NCI-H460 (cell line): Measurements from ENCODE around the gene MS4A4A. TPM values are rescaled to one million over a fixed set of nuclear protein-coding genes. Genes with fewer than 3 reads are reported as not detected.
"Not testable (repeated sequence)": the region's sequence is repeated elsewhere in the genome, so short reads cannot be mapped to it uniquely, and the experiment has no call there.

ENCODE experiments used
- DNase-seq: peaks from one replicate; pipeline ENCODE4 v3.0.0-alpha.2; 2016; ENCODE audit warnings: low read depth; ENCODE audit errors: extremely low read depth
- polyA plus RNA-seq: library from polyadenylated mRNA; depleted of rRNA; stranded (reverse); fragments of >200 nt; gene quantifications from 2 replicates; pipeline ENCODE4 v1.2.3, GENCODE V29; 2014; cell fraction: nucleus; rRNA removed
- total RNA-seq: library from RNA; depleted of rRNA; stranded (reverse); fragments of >200 nt; shearing (Covaris generic); gene quantifications from 2 replicates; pipeline ENCODE4 v1.2.3, GENCODE V29; 2014; rRNA removed

Gene MS4A4A
- not detected in 2 replicates for total RNA-seq
- not detected in 2 replicates for polyA plus RNA-seq

DNA sequence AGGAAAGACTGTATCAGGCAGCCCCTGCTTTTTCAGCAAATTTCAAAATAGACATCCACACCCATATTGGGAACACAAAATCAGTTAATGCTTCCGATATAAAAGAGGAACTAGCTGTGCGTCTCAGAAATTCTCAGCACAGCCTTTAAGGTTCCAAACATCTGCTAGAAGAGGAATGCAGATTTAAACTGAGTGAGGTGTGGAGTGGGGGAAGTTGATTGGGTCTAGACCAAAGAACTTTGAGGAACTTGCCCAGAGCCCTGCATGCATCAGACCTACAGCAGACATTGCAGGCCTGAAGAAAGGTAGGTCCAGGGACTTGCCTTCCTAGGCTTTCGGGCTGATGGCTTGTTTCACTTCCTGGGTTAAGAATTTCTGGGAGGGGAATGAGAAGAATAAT, at the start of gene MS4A4A:
TSS of gene MS4A4A (plus strand) at position 255 of the 400 bp plus-strand sequence. CDS start at position 265, 10 bp downstream.
- no peak for DNase-seq

DNA sequence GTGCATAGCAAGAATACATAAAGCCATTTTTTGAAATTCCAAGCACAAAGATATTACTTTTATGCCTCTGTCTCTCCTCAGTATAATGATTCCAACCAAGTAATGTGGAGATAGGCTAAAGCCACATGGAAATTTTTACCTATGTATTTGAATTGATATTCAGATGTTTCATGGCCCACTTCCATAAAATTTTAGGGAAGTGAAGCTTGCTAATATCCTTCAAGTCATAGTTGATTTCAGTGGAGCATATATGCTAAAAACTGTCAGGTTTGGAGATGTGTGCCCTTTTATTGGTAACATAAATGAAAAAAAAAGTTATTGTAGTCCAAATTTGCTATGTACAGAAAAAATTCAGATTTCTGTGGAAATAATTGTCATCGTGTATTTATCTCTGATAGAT, 49.8 kb upstream of the MS4A4A start:
- no peak for DNase-seq

- DNase-seq = no peak
Measured at GRCh38 chr11:60235321-60235720, 45.1 kb upstream of the MS4A4A start.

DNA sequence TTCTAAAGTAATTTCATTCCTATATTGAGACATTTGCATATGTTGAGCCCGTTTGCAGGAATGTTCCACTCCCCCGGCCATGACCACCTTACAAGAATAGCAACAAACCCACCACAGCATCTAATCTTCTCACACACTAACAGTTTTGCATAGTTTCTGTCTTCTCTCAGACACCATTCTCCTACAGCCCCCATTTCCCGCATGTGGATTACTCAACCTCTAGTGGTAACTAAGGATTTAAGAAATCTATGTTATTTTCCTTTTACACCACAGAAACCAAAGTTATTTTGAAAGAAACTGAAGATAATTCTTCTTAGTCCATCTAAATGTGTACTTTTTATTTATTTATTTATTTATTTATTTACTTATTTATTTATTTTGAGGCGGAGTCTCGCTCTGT, 39.8 kb upstream of the MS4A4A start:
- DNase-seq = no peak

GRCh38 chr11:60241786-60242185, 38.7 kb upstream of the MS4A4A start:
- no peak for DNase-seq

DNA sequence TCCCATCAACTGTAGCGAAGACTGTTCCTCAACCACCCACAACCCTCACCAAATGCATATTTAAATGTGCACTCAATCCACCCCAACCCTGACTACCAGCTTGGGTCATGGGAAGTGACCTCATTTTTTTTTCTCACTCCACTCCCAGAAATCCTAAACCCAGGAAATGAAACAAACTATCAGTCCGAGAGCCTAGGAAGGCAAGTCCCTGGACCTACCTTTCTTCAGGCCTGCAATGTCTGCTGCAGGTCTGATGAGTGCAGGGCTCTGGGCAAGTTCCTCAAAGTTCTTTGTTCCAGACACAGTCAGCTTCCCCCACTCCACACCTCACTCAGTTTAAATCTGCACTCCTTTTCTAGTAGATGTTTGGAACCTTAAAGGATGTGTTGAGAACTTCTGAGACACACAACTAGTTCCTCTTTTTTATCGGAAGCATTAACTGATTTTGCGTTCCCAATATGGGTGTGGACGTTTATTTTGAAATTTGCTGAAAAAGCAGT, 37.7 kb upstream of the MS4A4A start, which contains the start of gene MS4A4E:
TSS of gene MS4A4E (minus strand) at position 398 of the 500 bp plus-strand sequence. CDS start 13,082 bp downstream, outside the sequence.
- no peak for DNase-seq

DNA sequence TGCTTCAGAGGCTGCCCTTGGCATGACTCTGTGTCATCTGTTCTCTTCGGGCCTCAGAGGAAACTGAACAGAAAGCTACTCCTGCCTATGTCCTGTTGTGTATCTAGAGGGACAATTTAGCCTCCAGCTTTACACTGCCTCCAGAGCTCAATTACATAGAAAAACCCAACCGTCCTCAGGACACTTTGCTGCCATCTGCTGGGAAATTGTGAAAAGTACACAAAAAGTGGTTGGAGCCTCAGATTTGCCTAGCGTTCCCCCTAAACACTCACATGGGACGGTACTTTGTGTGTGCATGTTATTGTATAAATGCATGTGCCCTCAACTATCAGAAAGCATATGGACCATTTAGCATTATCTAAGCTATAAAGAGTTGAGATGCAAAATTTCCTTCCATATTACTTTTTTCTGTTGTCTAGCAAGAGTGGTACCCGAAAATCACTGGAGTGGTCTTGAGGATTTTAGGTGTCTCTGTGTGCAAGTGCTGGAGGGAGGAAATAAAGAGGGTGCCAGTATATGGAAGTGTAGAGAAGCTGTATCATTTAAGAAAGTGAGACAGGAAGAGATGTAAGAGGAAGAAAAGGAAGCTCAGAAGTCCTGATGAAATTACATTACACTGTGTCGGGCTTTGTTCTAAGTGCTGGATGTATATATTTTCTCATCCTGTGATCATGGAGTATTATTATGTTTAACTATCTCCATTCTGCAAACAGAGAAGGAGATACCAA, 28.8 kb upstream of the MS4A4A start:
- no peak for DNase-seq

GRCh38 chr11:60252213-60253108, 28.0 kb upstream of the MS4A4A start:
- no peak for DNase-seq

DNA sequence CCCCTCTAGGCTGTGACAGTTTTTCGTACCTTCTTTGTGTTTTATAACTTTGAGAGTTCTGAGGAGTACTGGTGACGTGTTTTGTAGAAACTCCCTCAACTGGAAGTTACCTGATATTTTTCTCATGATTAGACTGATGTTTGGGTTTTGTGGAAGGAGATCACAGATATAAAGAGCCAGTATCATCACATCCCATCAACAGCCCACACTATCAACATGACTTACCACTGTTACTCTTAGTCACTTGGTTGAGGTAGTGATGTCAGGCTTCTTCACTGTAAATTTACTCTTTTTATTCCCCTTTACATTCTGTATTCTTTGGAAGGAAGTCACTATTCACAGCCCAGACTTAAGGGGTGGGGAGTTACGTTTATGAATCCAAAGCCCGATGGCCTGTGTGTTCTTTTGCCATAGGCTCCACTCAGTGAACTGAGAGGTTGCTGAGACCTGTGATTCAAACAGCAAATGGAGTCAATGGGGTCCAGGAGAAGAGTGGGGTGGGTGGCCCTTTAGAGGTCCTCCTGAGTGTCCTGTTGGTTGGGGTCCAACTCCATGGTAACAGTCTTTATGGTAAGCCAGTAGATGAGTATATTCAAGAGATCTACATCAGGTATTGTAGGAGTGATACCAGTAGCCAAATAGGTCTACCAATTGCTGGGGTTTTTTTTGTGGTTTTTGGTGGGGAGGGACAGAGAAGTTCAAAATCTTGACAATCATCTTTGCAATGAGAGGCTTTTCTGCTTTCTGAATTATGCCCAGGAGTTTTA, 22.3 kb upstream of the MS4A4A start:
- DNase-seq = no peak

GRCh38 chr11:60261014-60261413, 19.5 kb upstream of the MS4A4A start:
- DNase-seq = no peak

GRCh38 chr11:60263402-60263801, 17.1 kb upstream of the MS4A4A start:
- no peak for DNase-seq

DNA sequence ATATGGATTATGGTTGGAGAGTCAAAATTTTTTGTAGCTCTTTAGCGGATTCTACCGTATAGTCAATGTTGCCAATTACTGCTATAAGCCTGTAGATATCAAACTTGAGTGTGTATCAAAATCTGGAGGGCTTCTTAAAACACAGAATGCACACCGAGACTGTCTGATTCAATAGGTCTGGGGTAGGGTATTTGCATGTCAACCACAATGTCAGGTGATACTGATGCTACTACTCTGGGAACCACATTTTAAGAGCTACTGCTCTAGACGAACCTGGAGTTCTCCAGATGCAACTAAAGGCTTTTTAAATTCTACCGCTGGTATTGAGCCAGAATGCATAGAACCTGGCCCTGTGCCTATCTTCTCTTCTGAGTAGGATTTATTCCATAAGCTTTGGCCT, 15.8 kb upstream of the MS4A4A start:
- no peak for DNase-seq

- DNase-seq = peak; percentile 18
Measured at GRCh38 chr11:60265373-60266214, 14.9 kb upstream of the MS4A4A start.

DNA sequence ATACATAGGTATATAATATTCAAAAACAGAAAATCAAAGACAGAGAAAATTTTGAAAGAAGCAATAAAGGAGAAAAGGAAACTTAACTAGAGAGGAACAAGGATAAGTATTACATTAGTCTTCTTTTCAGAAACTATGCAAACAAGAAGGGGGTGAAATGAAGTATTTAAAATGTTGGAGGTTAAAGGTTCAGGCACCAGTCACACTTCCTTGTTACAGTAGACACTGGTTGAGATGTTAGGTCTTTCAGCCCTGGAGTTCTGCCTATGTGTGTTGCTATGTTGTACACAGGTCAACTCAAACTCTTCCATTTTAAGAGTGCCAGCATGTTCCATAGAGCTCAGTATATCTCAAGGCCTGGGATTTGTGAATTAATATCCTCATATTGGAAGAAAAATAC, 6.0 kb upstream of the MS4A4A start:
- no peak for DNase-seq

DNA sequence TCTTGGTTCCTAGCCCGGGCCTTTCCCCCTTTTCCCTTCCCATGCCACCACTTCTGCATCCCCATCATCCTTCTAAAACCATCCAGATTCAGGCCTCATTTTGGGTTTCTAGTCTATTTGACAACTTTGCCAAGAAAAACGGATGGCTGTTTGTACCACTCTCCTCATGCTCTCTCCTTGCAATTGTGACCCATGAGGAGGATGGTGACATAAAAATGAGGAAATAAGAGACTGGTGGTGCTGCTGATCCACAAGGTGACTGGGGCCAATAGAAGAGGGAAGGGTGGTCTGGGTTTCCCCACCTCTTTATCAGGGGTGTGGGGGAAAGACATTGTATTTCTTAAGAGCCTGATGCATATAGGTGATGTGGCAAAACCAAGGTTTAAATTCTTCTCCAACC, 1.0 kb downstream of the MS4A4A start:
- no peak for DNase-seq

DNA sequence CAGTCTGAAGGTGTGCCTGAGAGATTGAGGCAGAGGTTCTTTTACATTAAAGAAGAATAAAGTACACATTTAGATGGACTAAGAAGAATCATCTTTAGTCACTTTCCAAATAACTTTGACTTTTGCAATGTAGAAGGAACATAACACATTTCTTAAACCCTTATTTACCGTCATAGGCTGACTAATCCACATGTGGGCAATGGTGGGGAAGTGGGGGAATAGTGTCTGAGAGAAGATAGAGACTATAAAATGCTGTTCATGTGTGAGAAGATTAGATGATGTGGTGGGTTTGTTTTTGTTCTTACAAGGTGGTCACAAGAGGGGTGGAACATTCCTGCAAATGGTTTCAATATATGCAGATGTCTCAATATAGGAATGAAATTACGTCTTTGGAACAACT, 1.8 kb downstream of the MS4A4A start:
- no peak for DNase-seq

GRCh38 chr11:60285411-60286126, 5.1 kb downstream of the MS4A4A start:
- not testable (repeated sequence) for DNase-seq

- DNase-seq = no peak
Measured at GRCh38 chr11:60288531-60288930, 8.1 kb downstream of the MS4A4A start.

DNA sequence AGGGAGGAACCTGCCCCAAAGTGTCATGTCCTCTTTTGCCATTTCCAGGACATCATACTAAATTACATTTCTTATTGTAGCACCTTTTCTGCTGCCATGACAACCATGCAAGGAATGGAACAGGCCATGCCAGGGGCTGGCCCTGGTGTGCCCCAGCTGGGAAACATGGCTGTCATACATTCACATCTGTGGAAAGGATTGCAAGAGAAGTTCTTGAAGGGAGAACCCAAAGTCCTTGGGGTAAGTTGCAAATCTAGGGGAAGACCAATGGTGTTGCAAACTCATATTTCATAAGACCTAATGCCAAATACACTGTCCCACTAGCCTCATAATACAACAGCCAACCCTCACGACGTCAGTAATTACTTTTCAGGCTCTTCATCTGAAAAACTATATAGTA, 11.7 kb downstream of the MS4A4A start:
- no peak for DNase-seq
